NCI-H1105 (cell line): ENCODE results near the gene UGT1A1.

Experiments
- DNase-seq: peaks from one replicate; lab custom pipeline; 2025; lab: John Stamatoyannopoulos, UW

Gene UGT1A1

GRCh38 chr2:233758141-233758540 lies 1.9 kb upstream of the UGT1A1 start:
- no peak for DNase-seq

- DNase-seq, result no peak
Observed at GRCh38 chr2:233758849-233759248, 1.2 kb upstream of the UGT1A1 start.

- no peak for DNase-seq
Observed at GRCh38 chr2:233761040-233761769, 1.1 kb downstream of the UGT1A1 start.

GRCh38 chr2:233764264-233764663 lies 4.2 kb downstream of the UGT1A1 start:
- DNase-seq, result no peak

DNA sequence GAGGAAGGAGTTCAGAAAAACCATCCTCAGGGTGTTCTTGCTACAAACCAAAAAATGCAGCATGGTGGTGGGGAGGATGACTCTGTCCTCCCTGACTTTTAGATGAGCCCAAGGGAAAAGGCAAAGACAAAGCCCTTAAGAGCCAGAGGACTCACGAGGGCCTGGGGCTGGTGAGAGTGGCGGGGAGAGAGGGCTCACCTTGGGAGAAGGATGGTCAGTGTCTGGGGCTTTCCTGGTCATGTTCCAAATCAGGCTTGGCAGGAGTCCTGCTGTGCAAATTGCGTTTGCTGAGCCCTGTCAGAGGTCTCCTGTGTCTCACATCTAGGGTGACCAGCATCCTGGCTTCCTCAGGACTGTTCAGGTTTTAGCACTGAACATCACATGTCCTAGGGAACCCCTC lies 4.7 kb downstream of the UGT1A1 start:
- DNase-seq, result no peak

DNA sequence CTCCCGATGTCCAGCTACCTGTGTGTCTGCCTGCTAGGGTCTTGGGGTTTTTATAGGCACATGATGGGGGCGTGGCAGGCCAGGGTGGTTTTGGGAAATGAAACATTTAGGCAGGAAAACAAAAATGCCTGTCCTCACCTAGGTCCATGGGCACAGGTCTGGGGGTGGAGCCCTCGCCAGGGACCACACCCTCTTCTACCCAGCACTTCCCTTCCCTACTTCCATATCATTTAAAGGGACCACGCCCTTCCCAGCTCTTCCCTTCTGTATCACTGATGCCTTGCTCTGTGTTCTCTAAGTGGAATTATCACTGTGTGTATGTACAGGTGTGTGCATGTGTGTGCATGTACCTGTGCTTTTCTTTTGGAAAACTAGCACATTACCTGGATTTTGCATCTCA lies 6.3 kb downstream of the UGT1A1 start:
- no peak for DNase-seq

- no peak for DNase-seq
Observed at GRCh38 chr2:233768076-233768475, 8.0 kb downstream of the UGT1A1 start.

- DNase-seq, result no peak
Observed at GRCh38 chr2:233769260-233769659, 9.2 kb downstream of the UGT1A1 start.

DNA sequence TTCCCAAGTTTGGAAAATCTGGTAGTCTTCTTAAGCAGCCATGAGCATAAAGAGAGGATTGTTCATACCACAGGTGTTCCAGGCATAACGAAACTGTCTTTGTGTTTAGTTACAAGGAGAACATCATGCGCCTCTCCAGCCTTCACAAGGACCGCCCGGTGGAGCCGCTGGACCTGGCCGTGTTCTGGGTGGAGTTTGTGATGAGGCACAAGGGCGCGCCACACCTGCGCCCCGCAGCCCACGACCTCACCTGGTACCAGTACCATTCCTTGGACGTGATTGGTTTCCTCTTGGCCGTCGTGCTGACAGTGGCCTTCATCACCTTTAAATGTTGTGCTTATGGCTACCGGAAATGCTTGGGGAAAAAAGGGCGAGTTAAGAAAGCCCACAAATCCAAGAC lies 12.1 kb downstream of the UGT1A1 start:
- DNase-seq, result no peak

DNA sequence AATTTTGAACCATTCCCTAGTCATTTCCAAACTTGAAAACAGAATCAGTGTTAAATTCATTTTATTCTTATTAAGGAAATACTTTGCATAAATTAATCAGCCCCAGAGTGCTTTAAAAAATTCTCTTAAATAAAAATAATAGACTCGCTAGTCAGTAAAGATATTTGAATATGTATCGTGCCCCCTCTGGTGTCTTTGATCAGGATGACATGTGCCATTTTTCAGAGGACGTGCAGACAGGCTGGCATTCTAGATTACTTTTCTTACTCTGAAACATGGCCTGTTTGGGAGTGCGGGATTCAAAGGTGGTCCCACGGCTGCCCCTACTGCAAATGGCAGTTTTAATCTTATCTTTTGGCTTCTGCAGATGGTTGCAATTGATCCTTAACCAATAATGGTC lies 12.5 kb downstream of the UGT1A1 start:
- DNase-seq, result no peak

- no peak for DNase-seq
Observed at GRCh38 chr2:233773854-233774253, 13.8 kb downstream of the UGT1A1 start.

DNA sequence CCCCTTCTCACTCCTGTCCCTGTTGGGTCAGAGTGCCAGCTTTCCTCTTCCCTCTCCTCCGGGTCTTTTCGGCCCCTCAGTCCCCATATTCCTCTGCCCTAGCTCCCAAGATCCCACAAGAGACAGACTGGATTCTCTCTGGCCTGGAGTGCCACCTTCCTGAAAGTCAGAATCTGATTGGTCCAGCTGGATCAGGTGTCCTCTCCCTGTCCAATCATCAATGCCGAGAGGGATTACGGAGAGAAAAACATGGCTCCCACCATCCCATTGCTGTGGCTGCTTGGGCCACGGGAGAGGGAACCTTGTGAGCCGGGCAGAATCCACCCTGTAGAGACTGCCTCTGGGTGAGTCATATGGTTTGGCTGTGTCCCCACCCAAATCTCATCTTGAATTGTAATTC lies 15.3 kb downstream of the UGT1A1 start:
- DNase-seq, result no peak

GRCh38 chr2:233778030-233778429 lies 18.0 kb downstream of the UGT1A1 start, which contains the start of gene MROH2A:
Gene MROH2A, plus strand, starts transcription at chr2:233778330. Its CDS starts 1,029 bp downstream, at chr2:233779359.
- no peak for DNase-seq

- no peak for DNase-seq
Observed at GRCh38 chr2:233779722-233780121, 19.7 kb downstream of the UGT1A1 start.

- no peak for DNase-seq
Observed at GRCh38 chr2:233780771-233781170, 20.7 kb downstream of the UGT1A1 start.

DNA sequence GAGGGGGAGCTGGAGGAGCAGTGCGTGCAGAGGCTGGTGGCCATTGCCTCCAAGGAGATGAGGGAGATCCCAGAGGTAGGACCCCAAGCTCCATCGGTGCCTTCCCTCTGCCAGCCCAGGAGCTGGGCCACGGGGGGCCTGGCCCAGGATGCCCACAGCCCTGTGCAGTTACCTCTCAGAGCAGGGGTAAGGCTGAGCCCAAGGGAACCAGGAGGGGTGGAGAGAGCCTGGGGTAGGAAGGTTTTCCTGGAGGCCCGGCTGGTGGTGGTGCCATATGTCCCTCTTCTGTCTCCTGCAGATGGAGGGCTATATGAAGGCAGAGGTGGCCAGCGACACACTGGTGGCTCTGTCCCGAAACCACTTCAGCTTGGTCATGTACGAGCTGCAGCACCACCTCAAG lies 29.5 kb downstream of the UGT1A1 start:
- DNase-seq, result no peak

- DNase-seq, result no peak
Observed at GRCh38 chr2:233791151-233791882, 31.2 kb downstream of the UGT1A1 start.

DNA sequence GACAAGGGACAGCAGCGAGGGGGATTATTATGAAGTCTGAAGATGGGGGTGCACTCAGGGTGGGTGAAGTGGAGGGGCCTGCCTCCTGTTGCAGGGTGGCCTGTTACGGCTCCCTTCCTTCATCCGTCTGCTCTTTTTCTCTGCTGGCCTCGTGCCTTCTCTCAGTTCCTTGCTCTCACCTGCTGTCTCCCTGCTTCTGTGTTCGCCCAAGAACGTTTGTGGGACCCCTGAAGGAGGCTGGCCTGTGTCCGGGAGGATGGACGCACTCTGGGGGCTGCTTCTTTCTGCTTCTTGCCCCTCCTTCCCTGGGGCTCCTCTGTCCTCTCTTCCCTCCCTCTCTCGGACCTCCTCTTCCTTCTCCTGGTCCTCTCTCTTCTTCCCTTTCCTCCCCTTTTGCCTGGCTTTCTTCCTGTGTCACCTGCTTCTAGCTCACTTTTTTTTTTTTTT lies 31.8 kb downstream of the UGT1A1 start:
- no peak for DNase-seq

DNA sequence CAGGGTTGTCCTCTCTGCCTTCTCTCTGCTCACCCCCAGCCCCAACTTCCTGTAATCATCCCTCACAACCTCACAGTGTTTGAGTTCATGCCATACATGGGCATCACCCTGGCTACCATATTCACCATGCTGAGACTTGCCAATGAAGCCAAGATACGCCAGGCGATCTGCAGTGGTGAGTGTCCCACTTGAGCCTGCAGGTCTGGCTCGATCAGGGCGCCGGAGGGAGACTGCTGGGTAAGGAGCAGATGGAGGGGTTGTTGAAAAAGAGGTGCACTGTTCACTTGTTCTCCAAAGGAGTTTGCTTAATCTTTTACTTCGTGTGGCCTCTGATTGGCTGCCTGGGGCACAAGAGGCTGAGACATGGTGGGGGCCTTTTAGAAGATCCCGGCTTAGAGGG lies 32.6 kb downstream of the UGT1A1 start:
- no peak for DNase-seq

- no peak for DNase-seq
Observed at GRCh38 chr2:233793465-233794127, 33.5 kb downstream of the UGT1A1 start.

DNA sequence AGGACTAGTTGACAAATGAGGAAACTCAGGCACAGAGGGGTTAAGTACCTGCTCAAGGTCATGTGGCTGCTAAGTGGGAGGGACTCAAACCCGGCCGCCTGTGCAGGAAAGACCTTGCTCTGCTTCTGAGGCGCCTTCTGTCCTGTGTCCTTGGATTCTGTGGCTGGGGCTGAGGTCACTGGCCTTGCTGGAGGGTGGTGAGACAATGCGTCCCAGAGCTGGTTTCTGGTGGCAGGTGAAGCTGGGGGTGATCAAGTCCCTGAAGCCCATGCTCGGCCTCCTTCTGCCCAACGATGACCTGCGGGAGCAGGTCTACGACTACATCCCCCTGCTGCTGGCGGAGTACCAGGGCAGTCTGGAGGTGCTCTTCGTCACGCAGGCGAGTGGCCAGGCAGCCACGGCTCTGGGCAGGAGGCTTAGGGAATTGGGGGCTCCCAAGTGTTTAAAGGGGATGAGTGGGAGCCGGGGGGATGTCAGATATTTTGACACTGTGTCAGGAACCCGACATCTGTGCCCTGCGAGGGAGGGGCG lies 34.1 kb downstream of the UGT1A1 start:
- no peak for DNase-seq

DNA sequence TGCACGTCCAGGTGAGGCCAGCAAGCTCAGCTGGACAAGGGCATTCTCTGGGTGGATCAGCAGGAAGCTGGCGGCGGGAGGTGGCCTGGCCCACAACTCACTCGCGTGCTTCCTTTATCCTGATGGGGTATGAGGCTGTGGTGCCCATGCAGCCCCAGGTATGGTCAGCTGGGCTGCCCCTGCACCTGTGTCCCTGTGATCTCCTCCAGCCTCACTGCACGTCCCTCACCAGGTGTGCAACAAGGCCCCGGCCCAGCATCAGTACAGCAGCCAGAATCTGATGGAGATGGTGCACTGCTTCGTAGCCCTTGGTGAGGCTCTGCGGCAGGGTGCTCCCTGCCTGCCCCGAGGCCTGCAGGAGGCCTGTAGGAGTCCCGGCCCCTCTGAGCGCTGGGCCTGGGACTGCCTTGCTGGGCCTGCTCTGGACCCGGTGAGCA lies 35.7 kb downstream of the UGT1A1 start:
- DNase-seq, result no peak

DNA sequence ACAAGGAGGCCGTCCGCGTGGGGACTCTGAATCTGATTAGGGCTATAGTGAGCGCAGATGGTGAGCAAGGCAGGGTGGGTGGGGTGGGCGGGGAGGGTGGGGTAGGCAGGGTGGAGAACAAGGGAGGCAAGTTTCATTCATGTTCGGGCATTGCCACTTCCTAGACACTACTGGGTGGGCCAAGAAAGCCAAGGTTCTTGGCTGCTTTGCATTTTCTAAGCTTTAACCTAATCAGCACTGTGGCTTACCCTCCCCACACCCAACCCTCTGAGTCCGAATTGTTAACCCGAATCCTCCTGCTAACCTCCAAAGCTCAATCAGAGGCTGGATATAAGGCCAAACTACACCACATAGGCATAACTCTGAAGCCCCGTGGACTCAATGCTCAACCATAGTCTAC lies 36.2 kb downstream of the UGT1A1 start:
- no peak for DNase-seq
